KMS-11 (cell line): ENCODE data around the gene TXNDC15.
"Not testable (repeated sequence)": the region's sequence is repeated elsewhere in the genome, so short reads cannot be mapped to it uniquely, and the experiment has no call there.

ENCODE experiments used
- H2AFZ ChIP-seq: fragments of 200-600 bp; sonication (generic); 2 replicates; pipeline ENCODE4 v1.6.1; 2016; ENCODE audit warnings: antibody characterized with exemption, mixed run types, low read depth
- H3K27ac ChIP-seq: fragments of 200-600 bp; sonication (generic); 2 replicates; pipeline ENCODE4 v1.6.1; 2016; ENCODE audit warnings: mild to moderate bottlenecking, mixed run types
- H3K27me3 ChIP-seq: fragments of 200-600 bp; sonication (generic); 2 replicates; pipeline ENCODE4 v1.6.1; 2017; ENCODE audit warnings: mild to moderate bottlenecking, low read depth, mixed run types, moderate library complexity; ENCODE audit not compliant: insufficient read depth
- H3K36me3 ChIP-seq: fragments of 200-600 bp; sonication (generic); 2 replicates; pipeline ENCODE4 v1.6.1; 2017; ENCODE audit warnings: mild to moderate bottlenecking, mixed run types; ENCODE audit not compliant: insufficient read depth
- H3K4me1 ChIP-seq: fragments of 200-600 bp; sonication (generic); 2 replicates; pipeline ENCODE4 v1.6.1; 2016; ENCODE audit warnings: mild to moderate bottlenecking, low read depth, mixed run types; ENCODE audit not compliant: poor library complexity, severe bottlenecking
- H3K4me2 ChIP-seq: fragments of 200-600 bp; sonication (generic); 2 replicates; pipeline ENCODE4 v1.7.0; 2016; ENCODE audit warnings: mild to moderate bottlenecking, mixed run types
- H3K4me3 ChIP-seq: fragments of 200-600 bp; sonication (generic); IDR thresholded peaks from 2 replicates; pipeline ENCODE4 v1.6.1; 2017; ENCODE audit warnings: low read depth, low read length, mixed read lengths; ENCODE audit not compliant: insufficient read depth
- H3K79me2 ChIP-seq: fragments of 200-600 bp; sonication (generic); 2 replicates; pipeline ENCODE4 v1.6.1; 2016; ENCODE audit warnings: low read depth, mixed run types; ENCODE audit not compliant: insufficient read depth
- H3K9ac ChIP-seq: fragments of 200-600 bp; sonication (generic); 2 replicates; pipeline ENCODE4 v1.6.1; 2016; ENCODE audit warnings: mild to moderate bottlenecking, mixed run types
- H4K20me1 ChIP-seq: fragments of 200-600 bp; sonication (generic); 2 replicates; pipeline ENCODE4 v1.6.1; 2016; ENCODE audit warnings: mild to moderate bottlenecking, mixed run types; ENCODE audit not compliant: insufficient read depth
- TF ChIP-seq, protein P1 (sequence below): fragments of 200-600 bp; sonication (generic); conservative IDR thresholded peaks from 2 replicates; pipeline ENCODE4 v1.6.1; 2017; ENCODE audit warnings: low read depth, mild to moderate bottlenecking, antibody characterized with exemption, low read length, moderate library complexity, mixed read lengths

TXNDC15 gene

GRCh38 chr5:134835623-134836022 lies 38.5 kb upstream of the TXNDC15 start:
- Histone ChIP-seq H2AFZ (no peak overlapping the region), H3K4me2 (no peak overlapping the region), H3K27ac (no peak overlapping the region), H4K20me1 (no peaks in the 10 kb centered on the region), H3K4me1 (no peaks in the 10 kb centered on the region), H3K79me2 (no peaks in the 10 kb centered on the region), H3K4me3 (no peak overlapping the region), H3K36me3 (no peaks in the 10 kb centered on the region), H3K9ac (no peak overlapping the region), H3K27me3 (no peaks in the 10 kb centered on the region)
- TF ChIP-seq, protein P1, sequence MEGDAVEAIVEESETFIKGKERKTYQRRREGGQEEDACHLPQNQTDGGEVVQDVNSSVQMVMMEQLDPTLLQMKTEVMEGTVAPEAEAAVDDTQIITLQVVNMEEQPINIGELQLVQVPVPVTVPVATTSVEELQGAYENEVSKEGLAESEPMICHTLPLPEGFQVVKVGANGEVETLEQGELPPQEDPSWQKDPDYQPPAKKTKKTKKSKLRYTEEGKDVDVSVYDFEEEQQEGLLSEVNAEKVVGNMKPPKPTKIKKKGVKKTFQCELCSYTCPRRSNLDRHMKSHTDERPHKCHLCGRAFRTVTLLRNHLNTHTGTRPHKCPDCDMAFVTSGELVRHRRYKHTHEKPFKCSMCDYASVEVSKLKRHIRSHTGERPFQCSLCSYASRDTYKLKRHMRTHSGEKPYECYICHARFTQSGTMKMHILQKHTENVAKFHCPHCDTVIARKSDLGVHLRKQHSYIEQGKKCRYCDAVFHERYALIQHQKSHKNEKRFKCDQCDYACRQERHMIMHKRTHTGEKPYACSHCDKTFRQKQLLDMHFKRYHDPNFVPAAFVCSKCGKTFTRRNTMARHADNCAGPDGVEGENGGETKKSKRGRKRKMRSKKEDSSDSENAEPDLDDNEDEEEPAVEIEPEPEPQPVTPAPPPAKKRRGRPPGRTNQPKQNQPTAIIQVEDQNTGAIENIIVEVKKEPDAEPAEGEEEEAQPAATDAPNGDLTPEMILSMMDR = no peak

GRCh38 chr5:134837530-134838181 lies 36.5 kb upstream of the TXNDC15 start:
- Histone ChIP-seq H3K4me1 (no peaks in the 10 kb centered on the region), H3K4me3 (no peak overlapping the region), H3K4me2 (no peak overlapping the region), H3K79me2 (no peaks in the 10 kb centered on the region), H3K27me3 (no peaks in the 10 kb centered on the region), H3K36me3 (no peaks in the 10 kb centered on the region), H4K20me1 (no peaks in the 10 kb centered on the region), H3K27ac (no peak overlapping the region), H2AFZ (no peak overlapping the region), H3K9ac (no peak overlapping the region)
- TF ChIP-seq, protein P1 = no peak

DNA sequence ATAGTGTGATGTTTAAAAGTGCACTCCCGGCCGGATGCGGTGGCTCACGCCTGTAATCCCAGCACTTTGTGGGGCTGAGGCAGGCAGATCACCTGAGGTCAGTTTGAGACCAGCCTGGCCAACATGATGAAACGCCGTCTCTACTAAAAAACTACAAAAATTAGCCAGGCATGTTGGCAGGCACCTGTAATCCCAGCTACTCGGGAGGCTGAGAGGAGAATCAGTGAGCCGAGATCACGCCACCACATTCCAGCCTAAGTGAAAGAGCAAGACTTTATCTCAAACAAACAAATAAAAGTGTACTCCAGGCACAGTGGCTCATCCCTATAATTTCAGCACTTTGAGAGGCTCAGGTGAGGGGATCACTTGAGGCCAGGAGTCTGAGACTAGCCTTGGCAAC lies 35.8 kb upstream of the TXNDC15 start:
- not testable (repeated sequence) for H3K27me3 ChIP-seq, H3K9ac ChIP-seq, H4K20me1 ChIP-seq, H3K79me2 ChIP-seq, H3K27ac ChIP-seq, H3K4me1 ChIP-seq, H3K36me3 ChIP-seq, H3K4me2 ChIP-seq, H3K4me3 ChIP-seq, H2AFZ ChIP-seq

DNA sequence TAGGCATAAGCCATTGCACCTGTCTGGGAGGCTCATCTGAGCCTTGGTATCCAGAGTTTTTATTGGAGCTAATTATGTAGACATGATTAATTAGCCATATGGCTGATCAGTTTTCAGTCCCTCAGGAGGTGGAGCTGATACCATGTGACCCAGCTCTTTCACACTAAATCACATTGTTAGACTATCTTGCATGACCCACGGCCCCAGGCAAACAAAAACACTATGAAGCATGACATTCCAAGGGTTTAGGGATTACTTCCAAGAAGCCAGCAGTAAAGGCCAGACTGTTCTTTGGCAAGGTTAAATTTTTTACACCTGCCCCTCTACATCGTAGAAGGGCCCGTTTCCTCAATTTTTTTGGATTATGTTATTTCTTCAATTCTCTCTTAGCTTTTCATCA lies 33.4 kb upstream of the TXNDC15 start:
- Histone ChIP-seq H3K27ac (no peak overlapping the region), H3K36me3 (no peaks in the 10 kb centered on the region), H2AFZ (no peak overlapping the region)

DNA sequence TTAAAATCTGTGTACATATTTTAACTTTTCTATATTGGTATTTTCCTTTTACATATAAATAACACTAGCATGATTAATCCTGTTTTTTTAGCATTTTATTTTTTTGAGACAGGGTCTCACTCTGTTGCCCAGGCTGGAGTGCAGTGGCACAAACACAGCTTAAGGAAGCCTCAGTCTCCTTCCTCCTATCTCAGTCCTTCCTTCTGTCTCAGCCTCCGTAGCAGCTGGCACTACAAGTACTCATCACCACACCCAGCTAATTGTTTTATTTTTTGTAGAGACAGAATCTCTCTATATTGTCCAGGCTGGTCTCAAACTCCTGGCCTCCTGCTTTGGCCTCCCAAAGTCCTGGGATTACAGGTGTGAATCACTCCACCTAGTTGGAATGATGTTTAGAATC lies 29.9 kb upstream of the TXNDC15 start:
- peaks cover 33% of the 10 kb centered on the region for H3K79me2 ChIP-seq
- no peak overlapping the region for H3K4me3 ChIP-seq
- no peaks in the 10 kb centered on the region for H3K27me3 ChIP-seq
- H3K4me1 ChIP-seq = peaks cover 21% of the 10 kb centered on the region
- H3K9ac ChIP-seq = no peak overlapping the region
- H3K36me3 ChIP-seq = no peaks in the 10 kb centered on the region; the same call in 1 of the 2 replicates
- H3K4me2 ChIP-seq = no peak overlapping the region
- H3K27ac ChIP-seq = no peak overlapping the region
- H4K20me1 ChIP-seq = no peaks in the 10 kb centered on the region
- TF ChIP-seq, protein P1 = no peak
- H2AFZ ChIP-seq = no peak overlapping the region

More for the DNA sequence above, 33.4 kb upstream of the TXNDC15 start:
- no peak overlapping the region for H3K9ac ChIP-seq
- no peaks in the 10 kb centered on the region for H4K20me1 ChIP-seq
- no peaks in the 10 kb centered on the region for H3K79me2 ChIP-seq
- H3K27me3 ChIP-seq = no peaks in the 10 kb centered on the region
- no peak overlapping the region for H3K4me2 ChIP-seq
- H3K4me3 ChIP-seq = no peak overlapping the region
- peaks cover 7% of the 10 kb centered on the region for H3K4me1 ChIP-seq
- TF ChIP-seq, protein P1 = no peak
